Heart left ventricle (tissue), 16 donors: ENCODE measurements around the gene H6PD. TPM values are rescaled to one million over a fixed set of nuclear protein-coding genes. Genes with fewer than 3 reads are reported as not detected.

Source experiments
- ATAC-seq, 4 donors: fragments of 200-7000 bp; cut with Tn5 transposase; one replicate each; pipeline ENCODE4 v1.9.1; 2020 to 2022; ENCODE audit warnings: moderate library complexity in 4 of 4, mild to moderate bottlenecking in 3 of 4, moderate number of reproducible peaks in 1 of 4
- DNase-seq, 5 donors: peaks; one replicate each; pipeline ENCODE4 v3.0.0-alpha.2; 2020
- H3K27ac ChIP-seq, 12 donors: fragments of 200-600 bp; sonication (generic) in 4 of 12; one replicate each; pipeline versions ENCODE4 v1.5.0 to v1.8.0; 2016 to 2022; ENCODE audit warnings: mild to moderate bottlenecking in 2 of 12
- H3K27me3 ChIP-seq, 9 donors: fragments of 200-600 bp; sonication (generic) in 2 of 9; one replicate each; pipeline versions ENCODE4 v1.5.1 to v1.8.0; 2016 to 2022; ENCODE audit warnings: mild to moderate bottlenecking in 3 of 9
- H3K36me3 ChIP-seq, 9 donors: fragments of 200-600 bp; sonication (generic) in 2 of 9; one replicate each; pipeline versions ENCODE4 v1.5.0 to v1.8.0; 2018 to 2022; ENCODE audit warnings: mild to moderate bottlenecking in 2 of 9
- H3K4me1 ChIP-seq, 12 donors: fragments of 200-600 bp; sonication (generic) in 4 of 12; one replicate each; pipeline versions ENCODE4 v1.5.0 to v1.8.0; 2016 to 2022; ENCODE audit warnings: mild to moderate bottlenecking in 3 of 12
- H3K4me3 ChIP-seq, 12 donors: fragments of 200-600 bp; sonication (generic) in 4 of 12; one replicate each; pipeline versions ENCODE4 v1.5.0 to v1.8.0; 2017 to 2022; ENCODE audit warnings: mild to moderate bottlenecking in 9 of 12, moderate library complexity in 4 of 12
- H3K9me3 ChIP-seq, 12 donors: fragments of 200-600 bp; sonication (generic) in 4 of 12; one replicate each; pipeline versions ENCODE4 v1.5.0 to v1.8.0; 2016 to 2022; ENCODE audit warnings: mild to moderate bottlenecking in 1 of 12
- POLR2A ChIP-seq, 2 donors: fragments of 450-650 bp; IDR thresholded peaks; one replicate each; pipeline ENCODE4 v1.6.1; 2017; ENCODE audit warnings: antibody characterized with exemption in 2 of 2, mild to moderate bottlenecking in 2 of 2, moderate library complexity in 2 of 2
- WGBS, 4 donors: extraction: QIAGEN DNeasy Blood & Tissue Kit in 2 of 4; methylation state at CpG; one replicate each; pipeline versions ENCODE4 v1.1.5 to v1.1.7; 2013 to 2018; 5-methylcytosine and 5-hydroxymethylcytosine counted together
- intact Hi-C, 10 donors: fragments of 100-400 bp; cut with DNase I; formaldehyde crosslinking; loops; one replicate each; pipeline versions ENCODE4 v1.11.1 to v1.14.2; 2022
- polyA plus RNA-seq, 2 donors: library from polyadenylated mRNA; stranded (reverse); fragments of 200-250 nt; gene quantifications; one replicate each; pipeline ENCODE4 v1.2.3, GENCODE V29; 2013
- total RNA-seq, 9 donors: library from RNA; depleted of rRNA in 2 of 9; stranded (reverse); fragments of >200 nt in 2 of 9; fragmentation: NEBNext Ultra II Directional in 3 of 9; extraction: Animal tissue kit (Norgen Biotek cat#: 25700) in 3 of 9; gene quantifications; one replicate each; pipeline versions ENCODE4 v1.1.0 to v1.2.4, GENCODE V29; 2016 to 2023
- TF ChIP-seq, protein P1 (sequence below), 12 donors: fragments of 200-600 bp; sonication (generic) in 4 of 12; IDR thresholded peaks; one replicate each; pipeline versions ENCODE4 v1.5.0 to v1.8.0; 2018 to 2022; ENCODE audit warnings: antibody characterized with exemption in 12 of 12, mild to moderate bottlenecking in 5 of 12
- donor health status: ischemic (EF 13 %, LVEDD 7.1; RV severe dilation, severe dysfunction).
- donor health status: healthy with polysubstance abuse.
- donor health status: DM: no; HTN: yes; CAD: no.
- donor health status: DM: no; HTN: no; CAD: no.
- donor health status: ischemic (EF 25% LVEDD 6.9; RV normal size, moderate dysfunction).
- donor health status: ischemic (EF 25% LVEDD 5.7; RV mildly dilated, moderate dysfunction).
- donor health status: healthy.
- donor health status: DM: yes; HTN: yes; CAD: no.
- donor health status: ischemic (EF 35%, LVEDD 5.7; RV mildly dilated, moderate dysfunction).
- donor health status: nonischemic (EF 11% LVEDD 7.7; RV severe dilation, severe dysfunction).
- donor health status: DM: yes; HTN: yes; CAD: no.
- donor health status: PGD.
- donor health status: ischemic (EF 29% LVEDD 5.4; RV normal size, mild dysfunction).
- donor health status: nonischemic (EF 23%, LVEDD 6.1; RV moderate dilation, normal function).

The H6PD gene
- total and polyA plus RNA-seq, 11 donors, result 11.0 to 54.5 (median 26.4) TPM

GRCh38 chr1:9319208-9319788 lies 84.7 kb downstream of the H6PD start:
- no peak for ATAC-seq
- peaks cover 0 to 5% (median 0%) of the 10 kb centered on the region in 9 donors for H3K36me3 ChIP-seq
- 88 to 93% (median 91%) methylated on average over 8 to 20 of the region's 20 CpGs for WGBS, 4 donors
- peaks cover 0 to 57% (median 28%) of the 10 kb centered on the region in 12 donors for H3K4me1 ChIP-seq
- no peak for TF ChIP-seq POLR2A (IDR thresholded peaks at IDR 0.05)
- TF ChIP-seq, protein P1, sequence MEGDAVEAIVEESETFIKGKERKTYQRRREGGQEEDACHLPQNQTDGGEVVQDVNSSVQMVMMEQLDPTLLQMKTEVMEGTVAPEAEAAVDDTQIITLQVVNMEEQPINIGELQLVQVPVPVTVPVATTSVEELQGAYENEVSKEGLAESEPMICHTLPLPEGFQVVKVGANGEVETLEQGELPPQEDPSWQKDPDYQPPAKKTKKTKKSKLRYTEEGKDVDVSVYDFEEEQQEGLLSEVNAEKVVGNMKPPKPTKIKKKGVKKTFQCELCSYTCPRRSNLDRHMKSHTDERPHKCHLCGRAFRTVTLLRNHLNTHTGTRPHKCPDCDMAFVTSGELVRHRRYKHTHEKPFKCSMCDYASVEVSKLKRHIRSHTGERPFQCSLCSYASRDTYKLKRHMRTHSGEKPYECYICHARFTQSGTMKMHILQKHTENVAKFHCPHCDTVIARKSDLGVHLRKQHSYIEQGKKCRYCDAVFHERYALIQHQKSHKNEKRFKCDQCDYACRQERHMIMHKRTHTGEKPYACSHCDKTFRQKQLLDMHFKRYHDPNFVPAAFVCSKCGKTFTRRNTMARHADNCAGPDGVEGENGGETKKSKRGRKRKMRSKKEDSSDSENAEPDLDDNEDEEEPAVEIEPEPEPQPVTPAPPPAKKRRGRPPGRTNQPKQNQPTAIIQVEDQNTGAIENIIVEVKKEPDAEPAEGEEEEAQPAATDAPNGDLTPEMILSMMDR (IDR thresholded peaks at IDR 0.05), result no peak
- intact Hi-C loops, result no loop called here
- no peak overlapping the region for H3K27ac ChIP-seq
- no peak overlapping the region for H3K4me3 ChIP-seq
- H3K9me3 ChIP-seq, result no peaks in the 10 kb centered on the region
- no peaks in the 10 kb centered on the region for H3K27me3 ChIP-seq
- peak in 1 of 5 donors; percentile 53 for DNase-seq

DNA sequence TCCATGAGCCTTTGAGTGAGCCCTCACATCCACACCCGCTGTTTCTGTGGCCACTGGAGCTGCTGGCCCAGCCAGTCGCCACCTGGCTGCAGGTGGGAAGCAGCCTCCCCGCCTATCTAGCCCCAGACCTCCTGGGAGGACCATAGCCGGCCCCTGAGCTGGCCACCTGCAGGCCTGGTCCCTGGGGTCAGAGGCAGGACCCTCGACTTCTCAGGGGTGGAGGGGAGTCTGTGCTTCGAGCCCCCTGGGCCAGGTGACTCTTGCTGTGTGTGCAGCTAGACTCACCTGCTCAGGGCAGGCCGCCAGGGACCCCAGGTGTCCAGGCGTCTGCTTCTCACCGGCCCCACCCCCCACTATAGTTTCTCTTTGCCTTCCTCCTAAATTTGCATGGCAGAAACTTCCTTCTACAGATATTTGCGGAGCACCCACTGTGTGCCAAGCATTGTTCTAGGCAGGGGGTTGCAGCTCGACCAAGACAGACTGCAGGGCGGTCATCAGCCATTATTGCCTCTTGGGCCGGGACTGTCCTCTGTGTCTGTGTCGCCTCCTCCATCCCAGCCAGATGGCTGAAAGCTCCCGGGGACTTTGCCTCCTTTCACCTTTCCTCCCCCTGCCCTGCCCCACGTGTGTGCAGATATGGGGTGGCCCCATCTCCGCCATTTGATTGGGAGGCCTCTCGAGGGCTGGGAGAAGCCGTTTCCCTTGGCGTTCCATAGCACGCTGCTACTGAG lies 85.4 kb downstream of the H6PD start:
- H3K4me1 ChIP-seq, result peaks cover 0 to 63% (median 31%) of the 10 kb centered on the region in 12 donors
- 78 to 86% (median 84%) methylated on average over 15 to 21 of the region's 21 CpGs for WGBS, 4 donors
- peaks cover 0 to 5% (median 0%) of the 10 kb centered on the region in 9 donors for H3K36me3 ChIP-seq
- H3K27ac ChIP-seq, result peak overlapping the region in 1 of 12 donors; percentile 65
- no peak for ATAC-seq
- no peak for TF ChIP-seq POLR2A (IDR thresholded peaks at IDR 0.05)
- TF ChIP-seq, protein P1 (IDR thresholded peaks at IDR 0.05), result no peak
- H3K9me3 ChIP-seq, result no peaks in the 10 kb centered on the region
- DNase-seq, result peak in 1 of 5 donors; percentile 40
- H3K4me3 ChIP-seq, result no peak overlapping the region
- H3K27me3 ChIP-seq, result no peaks in the 10 kb centered on the region
- intact Hi-C loops, result no loop called here

Other genes with a start within 250 kb of the H6PD start
- gene SLC2A7, start 208.4 kb upstream of the H6PD start, total RNA-seq, result under 1 TPM in 2 of 9 donors, not detected in 7; 0.14 to 0.25 TPM
- gene SLC2A7, start 208.4 kb upstream of the H6PD start, polyA plus RNA-seq, result under 1 TPM in 1 of 2 donors, not detected in 1; 0.06 TPM
- 10 to 100 TPM in 2 of 9 donors, 1 to 10 TPM in 6, under 1 TPM in 1; 0.93 to 15.8 (median 2.9) TPM for gene SLC2A5, start 165.1 kb upstream of the H6PD start, total RNA-seq
- 1 to 10 TPM in 1 of 2 donors, under 1 TPM in 1; 0.86 to 1.1 TPM for gene SLC2A5, start 165.1 kb upstream of the H6PD start, polyA plus RNA-seq
- 10 to 100 TPM; 21.1 to 41.8 (median 30.3) TPM for gene GPR157, start 105.7 kb upstream of the H6PD start, total RNA-seq
- 10 to 100 TPM in 1 of 2 donors, 1 to 10 TPM in 1; 9.2 to 10.2 TPM for gene GPR157, start 105.7 kb upstream of the H6PD start, polyA plus RNA-seq
- gene SPSB1, start 58.1 kb downstream of the H6PD start, total RNA-seq, result 10 to 100 TPM in 3 of 9 donors, 1 to 10 TPM in 6; 7.7 to 27.2 (median 9.2) TPM
- gene SPSB1, start 58.1 kb downstream of the H6PD start, polyA plus RNA-seq, result 10 to 100 TPM in 1 of 2 donors, 1 to 10 TPM in 1; 7.0 to 10.9 TPM